Epithelial cell of esophagus (primary cell): ENCODE measurements around the gene ADGRD1.

Experiments used
- DNase-seq: peaks from one replicate; pipeline ENCODE4 v3.0.0; 2010; ENCODE audit warnings: low read depth
- H3K4me3 ChIP-seq: 2 replicates; pipeline ENCODE4 v1.5.1; 2011; ENCODE audit warnings: mild to moderate bottlenecking, low read length, control low read depth
- CTCF ChIP-seq: IDR thresholded peaks from 2 replicates; pipeline ENCODE4 v1.5.1; 2011; ENCODE audit warnings: low read depth, mild to moderate bottlenecking, low read length, control low read depth, inconsistent platforms; ENCODE audit not compliant: insufficient read depth; ENCODE audit errors: missing control alignments

The ADGRD1 gene

GRCh38 chr12:131087991-131088700 is 134.4 kb downstream of the ADGRD1 start:
- no peak for DNase-seq
- no peak overlapping the region for H3K4me3 ChIP-seq
- no peak for TF ChIP-seq CTCF

GRCh38 chr12:131088701-131089530 is 135.2 kb downstream of the ADGRD1 start:
- TF ChIP-seq CTCF, result no peak
- DNase-seq, result no peak
- no peak overlapping the region for H3K4me3 ChIP-seq

- DNase-seq, result no peak
- no peak for TF ChIP-seq CTCF
- H3K4me3 ChIP-seq, result no peak overlapping the region
Observed at GRCh38 chr12:131089531-131090273, 136.0 kb downstream of the ADGRD1 start.

- no peak for DNase-seq
- H3K4me3 ChIP-seq, result no peak overlapping the region
- TF ChIP-seq CTCF, result no peak
Observed at GRCh38 chr12:131090274-131091210, 136.8 kb downstream of the ADGRD1 start.

GRCh38 chr12:131091413-131091975 is 137.8 kb downstream of the ADGRD1 start:
- H3K4me3 ChIP-seq, result no peak overlapping the region
- no peak for TF ChIP-seq CTCF
- DNase-seq, result no peak
